GM12872 (cell line): Measurements from ENCODE around the gene PAPPA2.
A peak's percentile ranks its signal among the peaks of the same experiment; 100 is the strongest.

Experiments used
- TF ChIP-seq, protein P1 (sequence below): IDR thresholded peaks from 3 replicates; pipeline ENCODE4 v1.5.1; 2011; ENCODE audit warnings: low read depth, mild to moderate bottlenecking, low read length, moderate library complexity; ENCODE audit not compliant: insufficient read depth

PAPPA2 gene

DNA sequence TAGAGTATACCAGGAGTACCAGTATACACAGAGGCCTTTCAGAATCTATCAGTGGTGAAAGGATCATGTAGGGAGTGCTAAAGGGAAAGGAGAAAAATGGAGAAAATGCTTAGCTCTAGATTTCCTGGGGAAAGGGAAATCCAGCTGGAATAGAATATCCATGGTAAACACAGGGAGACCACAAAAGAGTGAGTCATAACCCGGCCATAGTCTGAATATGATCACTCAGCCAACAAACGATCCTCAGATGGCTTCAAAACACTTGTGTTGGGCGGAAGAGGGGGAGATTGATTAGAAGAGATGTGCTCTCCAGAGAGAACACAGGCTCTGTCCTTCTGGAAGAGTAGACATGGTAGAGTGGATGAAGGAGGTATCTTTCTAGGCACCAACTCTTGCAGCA lies 180.6 kb downstream of the PAPPA2 start:
- TF ChIP-seq, protein P1, sequence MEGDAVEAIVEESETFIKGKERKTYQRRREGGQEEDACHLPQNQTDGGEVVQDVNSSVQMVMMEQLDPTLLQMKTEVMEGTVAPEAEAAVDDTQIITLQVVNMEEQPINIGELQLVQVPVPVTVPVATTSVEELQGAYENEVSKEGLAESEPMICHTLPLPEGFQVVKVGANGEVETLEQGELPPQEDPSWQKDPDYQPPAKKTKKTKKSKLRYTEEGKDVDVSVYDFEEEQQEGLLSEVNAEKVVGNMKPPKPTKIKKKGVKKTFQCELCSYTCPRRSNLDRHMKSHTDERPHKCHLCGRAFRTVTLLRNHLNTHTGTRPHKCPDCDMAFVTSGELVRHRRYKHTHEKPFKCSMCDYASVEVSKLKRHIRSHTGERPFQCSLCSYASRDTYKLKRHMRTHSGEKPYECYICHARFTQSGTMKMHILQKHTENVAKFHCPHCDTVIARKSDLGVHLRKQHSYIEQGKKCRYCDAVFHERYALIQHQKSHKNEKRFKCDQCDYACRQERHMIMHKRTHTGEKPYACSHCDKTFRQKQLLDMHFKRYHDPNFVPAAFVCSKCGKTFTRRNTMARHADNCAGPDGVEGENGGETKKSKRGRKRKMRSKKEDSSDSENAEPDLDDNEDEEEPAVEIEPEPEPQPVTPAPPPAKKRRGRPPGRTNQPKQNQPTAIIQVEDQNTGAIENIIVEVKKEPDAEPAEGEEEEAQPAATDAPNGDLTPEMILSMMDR: no peak

DNA sequence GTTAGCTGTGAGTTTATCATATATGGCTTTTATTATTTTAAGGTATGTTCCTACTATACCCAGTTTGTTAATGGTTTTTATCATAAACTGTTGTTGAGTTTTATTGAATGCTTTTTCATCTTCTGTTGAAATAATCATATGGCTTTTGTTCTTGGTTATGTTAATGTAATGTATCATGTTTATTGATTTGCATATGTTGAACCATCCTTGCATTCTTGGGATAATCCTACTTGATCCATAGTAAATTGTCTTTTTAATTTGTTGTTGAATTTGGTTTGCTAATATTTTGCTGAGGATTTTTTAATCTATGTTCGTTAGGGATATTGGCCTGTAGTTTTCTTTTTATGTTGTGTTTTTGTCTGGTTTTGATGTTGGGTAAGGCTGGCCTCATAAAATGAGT lies 185.6 kb downstream of the PAPPA2 start:
- TF ChIP-seq, protein P1: no peak

DNA sequence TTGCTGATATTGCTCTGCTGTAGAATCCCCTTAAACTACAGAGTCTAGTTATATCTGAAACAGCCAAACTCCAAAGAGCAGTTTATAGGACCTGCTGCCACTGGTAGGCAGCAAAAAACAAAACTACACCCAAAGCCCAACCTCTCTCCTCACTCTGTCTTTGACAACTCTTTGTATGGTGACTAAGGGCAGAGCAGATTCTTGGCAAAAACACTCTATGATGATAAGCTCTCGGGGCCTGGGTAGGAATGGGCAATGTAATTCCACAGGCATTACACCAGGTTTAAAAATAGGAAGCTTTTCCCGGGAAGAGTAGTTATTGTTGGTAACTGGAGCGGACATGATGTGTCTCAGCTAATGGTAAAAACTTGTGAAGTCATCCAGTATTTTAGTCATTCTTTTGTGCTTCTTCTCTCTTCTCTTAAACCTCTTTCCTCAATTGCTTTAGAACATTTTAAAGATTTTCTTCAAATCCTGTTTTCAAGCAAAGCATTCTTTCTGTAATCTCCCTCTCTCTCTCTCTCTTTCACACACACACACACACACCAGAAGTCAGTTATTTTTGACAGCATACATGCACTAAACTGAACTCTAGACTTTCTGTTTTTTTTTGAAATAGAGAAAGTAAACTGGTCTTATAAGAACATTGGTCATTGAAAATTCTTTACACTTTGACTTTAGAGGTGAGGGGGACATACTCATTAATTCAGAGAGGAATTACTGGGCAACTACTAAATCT lies 193.5 kb downstream of the PAPPA2 start:
- TF ChIP-seq, protein P1: no peak

DNA sequence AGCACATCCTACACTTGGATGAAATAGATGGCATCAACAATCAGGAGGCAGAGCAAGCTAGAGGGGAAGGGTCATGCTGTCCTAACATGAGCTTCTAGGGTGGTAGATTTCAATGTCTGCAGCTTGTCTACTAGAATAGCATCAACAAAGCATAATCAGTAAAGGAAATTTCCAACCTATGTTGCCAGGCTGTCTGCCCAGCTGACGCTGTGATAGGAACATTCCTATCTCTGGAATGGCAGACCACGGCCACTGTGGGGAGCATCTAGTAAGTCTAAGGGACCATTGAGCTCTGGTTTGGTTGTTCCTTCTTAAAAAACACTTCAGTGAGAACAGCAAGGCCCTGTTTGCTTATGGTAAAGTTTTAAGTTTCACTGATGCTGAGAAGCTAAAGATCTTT lies 206.8 kb downstream of the PAPPA2 start:
- TF ChIP-seq, protein P1: no peak

DNA sequence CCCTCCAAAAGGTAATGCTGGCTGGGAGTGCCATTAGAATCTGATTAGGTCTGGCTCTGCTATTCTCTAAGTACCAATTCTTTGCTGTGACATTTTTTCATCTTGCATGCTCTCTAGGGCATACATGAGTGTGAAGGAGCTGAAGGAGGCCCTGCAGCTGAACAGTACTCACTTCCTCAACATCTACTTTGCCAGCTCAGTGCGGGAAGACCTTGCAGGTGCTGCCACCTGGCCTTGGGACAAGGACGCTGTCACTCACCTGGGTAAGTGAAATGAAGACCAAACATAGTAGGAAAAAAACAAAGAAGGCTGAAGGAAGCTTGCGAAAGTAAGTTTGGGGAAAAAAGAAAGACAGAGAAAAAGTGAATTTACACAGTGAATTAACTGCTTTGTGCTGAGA lies 207.9 kb downstream of the PAPPA2 start:
- TF ChIP-seq, protein P1: no peak

DNA sequence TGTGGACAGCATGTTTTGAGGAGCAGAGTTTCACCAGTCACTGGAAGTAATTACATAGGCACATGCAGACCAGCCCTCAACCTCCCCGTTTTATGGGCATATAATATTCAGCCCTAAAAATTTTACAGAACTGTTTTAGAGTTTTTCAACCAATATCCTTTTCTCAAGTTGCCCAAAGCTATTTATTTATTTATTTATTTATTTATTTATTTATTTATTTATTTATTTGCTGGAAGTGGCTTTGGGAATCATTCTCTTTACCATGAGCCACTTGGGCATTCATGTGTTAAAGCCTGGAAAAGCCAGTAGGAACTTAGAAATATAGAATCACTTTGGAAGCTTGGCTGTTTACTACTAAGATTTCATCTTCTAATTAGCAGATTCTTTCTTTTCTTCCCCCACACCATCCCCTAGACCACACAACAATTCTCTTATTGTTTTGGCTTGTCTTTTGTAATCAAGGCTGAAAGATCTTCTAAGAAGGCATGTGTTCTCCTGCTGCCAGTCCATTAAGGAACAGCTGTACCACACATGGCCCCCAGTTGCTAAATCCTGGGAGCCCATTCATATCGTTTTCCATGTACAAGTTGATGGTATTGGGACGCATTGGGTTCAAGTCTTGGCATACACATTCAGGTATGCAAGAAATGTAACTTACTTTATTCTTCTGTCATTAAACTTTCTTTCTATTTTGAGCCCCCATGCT lies 220.0 kb downstream of the PAPPA2 start:
- TF ChIP-seq, protein P1: no peak

DNA sequence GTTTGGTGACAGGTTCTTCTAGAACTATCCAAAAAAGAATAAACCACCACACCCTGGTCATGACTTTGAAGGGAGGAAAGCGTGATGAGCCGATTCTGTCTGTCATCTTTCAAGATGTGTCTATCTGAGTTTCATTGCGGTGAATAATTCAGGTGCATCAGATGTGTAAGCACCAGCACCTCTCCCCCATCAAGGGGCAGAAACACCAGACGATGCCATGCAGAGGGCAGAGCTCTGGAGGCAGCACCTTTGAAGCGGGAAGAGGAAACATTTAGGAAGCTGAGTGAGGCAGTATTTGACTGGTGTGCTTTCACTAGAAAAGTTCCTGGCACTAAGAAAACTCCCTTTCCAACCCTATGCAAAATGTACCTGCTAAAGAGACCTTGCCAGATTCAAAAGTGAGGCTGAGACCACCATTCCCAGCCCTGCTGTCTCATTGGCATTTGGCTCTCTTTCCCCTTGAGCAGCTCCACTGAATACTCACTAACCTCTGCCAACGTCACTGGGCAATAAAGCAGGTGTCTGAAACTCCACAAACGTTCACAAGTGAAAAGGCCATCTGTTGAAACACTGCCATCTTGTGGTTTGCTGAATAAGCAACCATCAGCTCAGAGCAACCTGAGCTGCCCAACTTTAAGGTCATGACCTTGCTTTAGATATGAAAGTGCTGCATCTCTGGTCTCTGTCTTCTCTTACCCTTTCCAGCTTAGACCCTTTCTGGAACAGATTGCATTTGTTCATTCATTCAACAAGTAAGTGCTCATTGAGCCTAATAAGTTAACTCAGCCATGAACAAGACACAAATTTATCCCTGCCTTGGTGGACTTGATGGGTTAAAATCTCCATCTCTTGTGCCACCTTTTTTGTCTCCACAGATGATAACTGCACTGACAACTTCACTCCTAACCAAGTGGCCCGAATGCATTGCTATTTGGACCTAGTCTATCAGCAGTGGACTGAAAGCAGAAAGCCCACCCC lies 228.6 kb downstream of the PAPPA2 start:
- TF ChIP-seq, protein P1: peak; percentile 78
